Choroid plexus epithelial cell (primary cell): ENCODE results near the gene BCAS3.
"Not testable (repeated sequence)": the region's sequence is repeated elsewhere in the genome, so short reads cannot be mapped to it uniquely, and the experiment has no call there.

Experiments
- DNase-seq: peaks from one replicate; pipeline ENCODE4 v3.0.0-alpha.2; 2010; ENCODE audit warnings: low read depth
- H3K4me3 ChIP-seq: 2 replicates; pipeline ENCODE4 v1.5.1; 2011; ENCODE audit warnings: low read depth, mild to moderate bottlenecking, control low read depth, low read length, moderate library complexity
- TF ChIP-seq, protein P1 (sequence below): conservative IDR thresholded peaks from 2 replicates; pipeline ENCODE4 v1.5.1; 2011; ENCODE audit warnings: low read depth, mild to moderate bottlenecking, control low read depth, inconsistent platforms, low read length, moderate library complexity

BCAS3 gene

DNA sequence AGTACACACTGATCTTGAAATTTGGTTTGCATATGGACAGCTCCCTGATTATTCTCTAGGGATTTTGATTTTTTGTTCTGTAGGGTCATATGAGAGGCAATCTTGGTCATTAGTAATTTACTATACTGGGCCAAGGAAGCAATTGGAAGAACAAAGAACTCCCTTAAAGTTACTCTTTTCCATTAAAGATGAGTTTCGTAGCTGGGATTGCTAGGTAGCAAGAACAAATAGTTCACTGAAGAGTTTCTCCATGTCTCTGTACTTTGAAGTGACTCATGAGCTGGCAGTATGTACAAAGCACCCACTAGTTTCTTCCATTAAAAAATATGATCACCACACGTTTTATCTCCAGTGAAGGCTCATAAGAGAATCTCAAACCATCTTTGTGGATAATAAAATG lies 6.2 kb upstream of the BCAS3 start:
- no peak for DNase-seq
- TF ChIP-seq, protein P1, sequence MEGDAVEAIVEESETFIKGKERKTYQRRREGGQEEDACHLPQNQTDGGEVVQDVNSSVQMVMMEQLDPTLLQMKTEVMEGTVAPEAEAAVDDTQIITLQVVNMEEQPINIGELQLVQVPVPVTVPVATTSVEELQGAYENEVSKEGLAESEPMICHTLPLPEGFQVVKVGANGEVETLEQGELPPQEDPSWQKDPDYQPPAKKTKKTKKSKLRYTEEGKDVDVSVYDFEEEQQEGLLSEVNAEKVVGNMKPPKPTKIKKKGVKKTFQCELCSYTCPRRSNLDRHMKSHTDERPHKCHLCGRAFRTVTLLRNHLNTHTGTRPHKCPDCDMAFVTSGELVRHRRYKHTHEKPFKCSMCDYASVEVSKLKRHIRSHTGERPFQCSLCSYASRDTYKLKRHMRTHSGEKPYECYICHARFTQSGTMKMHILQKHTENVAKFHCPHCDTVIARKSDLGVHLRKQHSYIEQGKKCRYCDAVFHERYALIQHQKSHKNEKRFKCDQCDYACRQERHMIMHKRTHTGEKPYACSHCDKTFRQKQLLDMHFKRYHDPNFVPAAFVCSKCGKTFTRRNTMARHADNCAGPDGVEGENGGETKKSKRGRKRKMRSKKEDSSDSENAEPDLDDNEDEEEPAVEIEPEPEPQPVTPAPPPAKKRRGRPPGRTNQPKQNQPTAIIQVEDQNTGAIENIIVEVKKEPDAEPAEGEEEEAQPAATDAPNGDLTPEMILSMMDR = no peak
- no peak overlapping the region for H3K4me3 ChIP-seq

DNA sequence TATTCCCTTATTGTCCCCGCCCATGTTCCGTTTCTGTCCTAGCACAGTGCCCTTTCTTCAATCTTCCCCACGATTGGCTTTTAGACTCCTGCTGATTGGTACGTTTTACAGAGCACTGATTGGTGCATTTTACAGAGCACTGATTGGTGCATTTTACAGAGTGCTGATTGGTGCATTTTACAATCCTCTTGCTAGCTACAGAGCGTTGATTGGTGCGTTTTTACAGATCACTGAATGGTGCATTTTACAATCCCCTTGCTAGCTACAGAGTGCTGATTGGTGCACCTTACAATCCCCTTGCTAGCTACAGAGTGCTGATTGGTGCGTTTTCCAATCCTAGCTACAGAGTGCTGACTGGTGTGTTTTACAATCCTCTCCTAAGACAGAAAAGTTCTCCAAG lies 3.0 kb upstream of the BCAS3 start:
- H3K4me3 ChIP-seq, DNase-seq: not testable (repeated sequence)

DNA sequence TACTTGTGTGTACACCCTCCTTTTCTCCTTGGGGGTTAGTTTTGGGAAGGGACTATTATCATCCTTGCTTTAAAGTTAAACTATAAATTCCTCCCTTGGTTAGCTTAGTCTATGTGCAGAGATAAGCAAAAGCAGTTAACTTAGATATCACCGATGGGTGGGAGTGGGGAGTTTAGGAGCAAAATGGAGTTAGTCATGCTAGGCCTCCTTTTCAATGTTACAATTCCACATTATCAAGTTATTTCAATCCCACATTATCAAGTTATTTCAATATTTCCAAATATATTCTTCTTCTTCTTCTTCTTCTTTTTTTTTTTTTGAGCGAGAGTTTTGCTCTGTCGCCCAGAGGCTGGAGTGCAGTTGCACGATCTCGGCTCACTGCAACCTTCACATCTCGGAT lies 1.7 kb upstream of the BCAS3 start:
- TF ChIP-seq, protein P1 = no peak
- H3K4me3 ChIP-seq = no peak overlapping the region
- DNase-seq = no peak

DNA sequence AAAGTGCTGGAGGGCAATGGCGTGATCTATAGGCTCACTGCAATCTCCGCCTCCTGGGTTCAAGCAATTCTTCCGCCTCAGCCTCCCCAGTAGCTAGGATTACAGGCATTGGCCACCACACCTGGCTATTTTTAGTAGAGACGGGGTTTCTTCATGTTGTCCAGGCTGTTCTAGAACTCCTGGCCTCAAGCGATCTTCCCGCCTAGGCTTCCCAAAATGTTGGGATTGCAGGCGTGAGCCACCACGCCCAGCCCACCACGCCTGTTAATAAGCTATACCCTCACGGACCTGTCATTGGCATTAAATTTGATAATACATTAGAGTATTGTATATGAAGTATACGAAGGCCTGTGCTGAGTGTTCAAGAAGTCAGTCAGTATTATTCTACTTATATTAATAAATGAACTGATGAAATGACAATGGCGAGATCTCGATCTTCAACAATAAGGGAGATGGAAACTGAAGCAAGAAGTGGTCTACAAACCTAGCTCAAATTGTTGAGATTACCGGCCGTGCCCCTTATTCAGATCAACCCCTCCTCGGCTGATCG lies 818 bp upstream of the BCAS3 start:
- peak overlapping the region; percentile 75 for H3K4me3 ChIP-seq
- no peak for DNase-seq
- TF ChIP-seq, protein P1 = no peak

DNA sequence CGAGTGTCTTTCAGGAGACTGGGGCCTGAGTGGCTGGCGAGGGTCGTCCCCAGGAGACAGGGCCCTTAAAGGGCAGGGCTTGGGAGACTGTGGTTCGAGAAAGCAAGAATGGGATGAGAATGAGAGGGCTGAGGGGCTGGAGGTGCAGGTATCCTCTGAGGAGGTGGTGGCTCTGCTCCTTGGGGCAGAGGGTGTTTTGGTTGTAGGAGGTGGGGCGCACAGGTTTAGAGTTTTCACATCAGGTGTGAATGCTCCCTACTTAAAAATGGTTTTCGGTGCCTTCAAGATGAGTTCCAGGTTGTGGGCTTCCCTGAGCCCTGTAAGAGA lies 430 bp downstream of the BCAS3 start:
- TF ChIP-seq, protein P1 = no peak
- peak overlapping the region; percentile 75 for H3K4me3 ChIP-seq
- no peak for DNase-seq

DNA sequence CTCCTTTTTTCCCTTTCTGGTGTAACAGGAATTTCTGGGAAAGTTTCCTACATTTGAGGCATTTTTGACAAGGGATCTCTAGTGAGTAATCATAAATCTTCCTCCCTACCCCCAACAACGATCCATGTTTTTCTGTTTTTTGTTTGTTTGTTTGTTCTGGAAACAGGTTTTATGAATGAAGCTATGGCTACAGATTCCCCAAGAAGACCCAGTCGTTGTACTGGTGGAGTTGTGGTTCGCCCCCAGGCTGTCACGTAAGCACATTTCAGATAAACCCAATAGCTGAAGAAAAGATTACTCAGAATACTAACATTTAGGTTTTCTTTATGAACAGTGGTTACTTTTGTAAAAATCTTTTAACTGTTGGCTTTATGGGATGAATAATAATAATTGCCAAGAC lies 1.6 kb downstream of the BCAS3 start:
- TF ChIP-seq, protein P1 = no peak
- no peak overlapping the region for H3K4me3 ChIP-seq
- DNase-seq = no peak

DNA sequence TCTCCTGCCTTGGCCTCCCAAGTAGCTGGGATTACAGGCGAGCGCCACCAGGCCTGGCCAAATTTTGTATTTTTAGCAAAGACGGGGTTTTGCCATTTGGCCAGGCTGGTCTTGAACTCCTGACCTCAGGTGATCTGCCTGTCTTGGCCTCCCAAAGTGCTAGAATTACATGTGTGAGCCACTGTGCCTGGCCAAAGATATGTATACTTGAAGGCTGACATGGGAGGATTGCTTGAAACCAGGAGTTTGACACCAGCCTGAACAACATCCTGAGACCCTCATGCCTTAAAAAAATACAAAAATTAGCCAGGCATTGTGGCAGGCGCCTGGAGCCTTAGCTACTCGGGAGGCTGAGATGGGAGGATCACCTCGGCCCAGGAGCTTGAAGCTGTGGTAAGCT lies 3.1 kb downstream of the BCAS3 start:
- TF ChIP-seq, protein P1 = no peak
- no peak for DNase-seq
- H3K4me3 ChIP-seq = no peak overlapping the region

DNA sequence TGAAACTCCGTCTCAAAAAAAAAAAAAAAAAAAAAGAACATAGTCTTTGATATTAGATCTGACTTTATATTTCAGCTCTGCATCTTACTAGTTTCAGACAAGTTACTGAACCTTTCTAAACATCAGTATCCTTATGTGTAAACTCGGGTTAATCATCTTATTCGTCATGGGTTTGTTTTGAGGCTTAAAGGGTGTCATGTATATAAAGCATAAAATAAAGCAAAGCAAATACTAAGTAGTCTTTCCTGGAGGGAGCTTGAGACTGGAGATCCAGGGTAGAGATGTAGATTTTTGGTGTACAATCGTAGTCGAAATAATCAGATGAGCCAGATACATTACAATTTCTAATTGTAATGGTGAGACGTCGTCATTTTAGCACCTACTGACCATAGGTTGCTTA lies 7.8 kb downstream of the BCAS3 start:
- no peak overlapping the region for H3K4me3 ChIP-seq
- DNase-seq = no peak
- TF ChIP-seq, protein P1 = no peak
